ENCODE results near the gene TENM4.

TENM4 gene

DNA sequence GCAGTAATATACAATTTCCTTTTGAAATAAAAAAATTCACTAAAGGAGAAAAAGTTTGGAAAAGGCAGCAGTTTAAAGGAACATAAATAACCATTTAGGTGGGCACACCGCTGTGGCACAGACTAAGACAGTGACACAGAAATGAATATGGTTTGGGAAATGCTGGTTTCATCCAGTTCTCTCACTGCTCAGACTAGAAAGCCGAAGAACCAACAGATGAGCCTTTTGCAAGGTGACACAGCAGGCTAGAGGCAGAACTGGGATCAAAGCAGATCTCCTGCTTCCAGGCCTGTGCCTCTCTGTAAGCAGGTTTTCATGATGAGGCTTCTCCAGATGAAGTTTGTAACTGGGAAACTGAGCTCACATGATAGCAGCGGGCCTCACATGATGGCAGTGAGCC lies 486.1 kb downstream of the TENM4 start:
- no peaks in the 10 kb centered on the region for H3K9me3 ChIP-seq (ENCODE audit: control insufficient read depth in 1 of 2, low read length in 2 of 2)
- no peak overlapping the region for H3K27ac ChIP-seq (ENCODE audit: low read depth, low read length)
- H3K4me1 ChIP-seq (ENCODE audit: control insufficient read depth in 1 of 2, insufficient read depth in 2 of 2, low read length in 2 of 2): no peaks in the 10 kb centered on the region
- peaks cover 0 to 3% of the 10 kb centered on the region in 2 donors for H3K27me3 ChIP-seq (ENCODE audit: control insufficient read depth in 1 of 2, insufficient read depth in 2 of 2, low read length in 2 of 2)
- no peak overlapping the region for H3K9ac ChIP-seq (ENCODE audit: low read depth in 1 of 2, low read length in 2 of 2)
- no peaks in the 10 kb centered on the region for H3K36me3 ChIP-seq (ENCODE audit: control insufficient read depth in 1 of 2, insufficient read depth in 2 of 2, low read length in 2 of 2)
- no peak overlapping the region for H3K4me3 ChIP-seq (ENCODE audit: low read depth in 1 of 2, low read length in 2 of 2)

DNA sequence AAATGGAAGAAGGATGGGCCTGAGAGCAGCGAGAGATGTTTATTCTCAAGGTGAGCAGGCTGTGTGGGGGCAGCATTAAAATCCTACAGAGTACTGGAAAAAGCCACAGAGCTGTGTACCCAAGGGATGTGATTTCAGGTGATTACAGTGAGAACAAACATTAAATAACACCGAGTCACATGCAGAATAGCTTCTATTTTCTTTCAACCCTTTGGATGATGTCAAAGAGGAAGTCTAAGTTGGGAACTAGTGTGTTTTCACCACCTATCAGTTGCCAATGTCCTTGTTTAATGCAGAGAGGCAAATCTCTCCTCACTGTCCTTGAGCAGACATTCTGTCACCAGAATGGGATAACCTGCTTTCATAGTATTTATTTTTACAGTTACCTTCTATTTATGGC lies 486.6 kb downstream of the TENM4 start:
- Histone ChIP-seq H3K27ac (ENCODE audit: low read depth, low read length) (no peak overlapping the region), H3K36me3 (ENCODE audit: control insufficient read depth in 1 of 2, insufficient read depth in 2 of 2, low read length in 2 of 2) (no peaks in the 10 kb centered on the region), H3K4me1 (ENCODE audit: control insufficient read depth in 1 of 2, insufficient read depth in 2 of 2, low read length in 2 of 2) (no peaks in the 10 kb centered on the region), H3K9ac (ENCODE audit: low read depth in 1 of 2, low read length in 2 of 2) (no peak overlapping the region), H3K4me3 (ENCODE audit: low read depth in 1 of 2, low read length in 2 of 2) (no peak overlapping the region), H3K9me3 (ENCODE audit: control insufficient read depth in 1 of 2, low read length in 2 of 2) (no peaks in the 10 kb centered on the region), H3K27me3 (ENCODE audit: control insufficient read depth in 1 of 2, insufficient read depth in 2 of 2, low read length in 2 of 2) (peaks cover 0 to 3% of the 10 kb centered on the region in 2 donors)

DNA sequence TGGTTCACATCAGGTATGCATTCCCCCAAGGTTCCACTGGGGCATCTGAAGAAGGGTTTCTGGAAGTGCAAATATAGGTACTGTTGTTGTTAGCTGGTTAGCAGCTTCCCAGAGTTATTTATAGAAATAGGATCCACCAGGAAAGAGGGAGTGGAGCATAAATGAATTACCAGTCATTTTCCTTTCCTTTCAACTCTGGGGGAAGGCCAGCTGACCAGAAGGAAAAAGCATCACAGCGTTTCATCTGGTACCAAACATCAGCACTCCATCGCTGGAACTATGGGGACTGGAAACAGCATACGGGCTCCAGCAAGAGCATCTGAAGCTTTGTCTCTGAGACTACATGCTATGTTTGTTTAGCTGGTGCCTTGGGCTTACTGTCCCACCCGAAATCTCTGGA lies 487.9 kb downstream of the TENM4 start:
- Histone ChIP-seq H3K27ac (ENCODE audit: low read depth, low read length) (no peak overlapping the region), H3K36me3 (ENCODE audit: control insufficient read depth in 1 of 2, insufficient read depth in 2 of 2, low read length in 2 of 2) (no peaks in the 10 kb centered on the region), H3K9me3 (ENCODE audit: control insufficient read depth in 1 of 2, low read length in 2 of 2) (no peaks in the 10 kb centered on the region), H3K4me3 (ENCODE audit: low read depth in 1 of 2, low read length in 2 of 2) (no peak overlapping the region), H3K27me3 (ENCODE audit: control insufficient read depth in 1 of 2, insufficient read depth in 2 of 2, low read length in 2 of 2) (peaks cover 0 to 3% of the 10 kb centered on the region in 2 donors), H3K4me1 (ENCODE audit: control insufficient read depth in 1 of 2, insufficient read depth in 2 of 2, low read length in 2 of 2) (no peaks in the 10 kb centered on the region), H3K9ac (ENCODE audit: low read depth in 1 of 2, low read length in 2 of 2) (no peak overlapping the region)

DNA sequence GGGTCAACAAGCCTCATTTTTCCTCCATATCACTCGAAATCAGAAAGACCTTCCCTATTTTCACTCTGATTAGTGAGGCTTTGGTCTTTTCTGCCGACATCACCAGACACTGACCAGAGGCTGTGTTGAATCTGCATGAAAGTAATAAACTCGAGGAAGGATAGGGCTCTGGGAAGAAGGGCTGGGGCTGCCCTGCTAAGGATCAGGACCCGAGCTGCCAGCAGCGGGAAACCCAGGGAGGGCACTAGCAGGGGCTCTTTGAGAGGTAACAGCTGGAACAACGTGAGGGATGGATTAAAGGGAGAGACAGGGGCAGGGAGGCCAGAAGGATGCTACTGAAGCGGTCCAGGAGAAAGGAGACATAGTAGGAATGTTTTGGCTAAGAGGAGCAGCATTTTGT lies 488.7 kb downstream of the TENM4 start:
- no peak overlapping the region for H3K4me3 ChIP-seq (ENCODE audit: low read depth in 1 of 2, low read length in 2 of 2)
- H3K9me3 ChIP-seq (ENCODE audit: control insufficient read depth in 1 of 2, low read length in 2 of 2): no peaks in the 10 kb centered on the region
- H3K27ac ChIP-seq (ENCODE audit: low read depth, low read length): no peak overlapping the region
- peaks cover 0 to 3% of the 10 kb centered on the region in 2 donors for H3K27me3 ChIP-seq (ENCODE audit: control insufficient read depth in 1 of 2, insufficient read depth in 2 of 2, low read length in 2 of 2)
- no peaks in the 10 kb centered on the region for H3K4me1 ChIP-seq (ENCODE audit: control insufficient read depth in 1 of 2, insufficient read depth in 2 of 2, low read length in 2 of 2)
- H3K36me3 ChIP-seq (ENCODE audit: control insufficient read depth in 1 of 2, insufficient read depth in 2 of 2, low read length in 2 of 2): no peaks in the 10 kb centered on the region
- no peak overlapping the region for H3K9ac ChIP-seq (ENCODE audit: low read depth in 1 of 2, low read length in 2 of 2)

DNA sequence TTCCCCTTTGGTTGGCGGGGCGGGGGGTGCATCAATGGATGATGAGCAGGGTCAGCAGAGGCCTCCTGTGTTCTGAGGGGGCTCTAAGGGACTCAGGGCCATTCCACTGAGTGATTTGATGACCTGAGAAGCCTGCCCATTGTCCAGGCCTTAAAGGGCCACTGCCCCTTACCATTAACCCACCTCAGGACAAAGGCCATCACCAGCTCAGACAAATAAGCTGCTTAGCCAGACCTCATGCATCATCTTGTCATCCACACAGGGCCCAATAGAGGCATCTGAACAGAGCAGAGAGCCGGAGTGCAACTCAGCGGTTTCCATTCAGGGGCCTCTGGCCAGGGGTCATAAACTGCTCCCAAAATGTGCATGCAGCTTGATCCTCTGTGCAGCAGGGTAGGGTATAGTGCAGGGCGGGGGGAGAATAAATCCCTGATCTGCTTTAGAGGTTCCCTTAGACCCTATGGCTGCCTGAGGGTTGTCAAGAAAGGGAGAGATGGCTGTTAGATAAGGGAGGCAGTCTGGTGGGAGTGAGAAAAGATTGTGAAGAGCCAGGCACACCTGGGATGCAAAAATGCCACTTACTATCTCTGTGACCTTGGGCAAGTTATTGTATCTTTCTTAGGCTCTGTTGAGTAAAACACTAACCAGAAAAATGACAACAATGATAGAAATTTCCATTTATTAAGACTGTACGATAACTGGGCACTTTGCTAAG lies 490.7 kb downstream of the TENM4 start:
- no peaks in the 10 kb centered on the region for H3K36me3 ChIP-seq (ENCODE audit: control insufficient read depth in 1 of 2, insufficient read depth in 2 of 2, low read length in 2 of 2)
- H3K4me3 ChIP-seq (ENCODE audit: low read depth in 1 of 2, low read length in 2 of 2): no peak overlapping the region
- H3K4me1 ChIP-seq (ENCODE audit: control insufficient read depth in 1 of 2, insufficient read depth in 2 of 2, low read length in 2 of 2): no peaks in the 10 kb centered on the region
- H3K27ac ChIP-seq (ENCODE audit: low read depth, low read length): no peak overlapping the region
- no peaks in the 10 kb centered on the region for H3K9me3 ChIP-seq (ENCODE audit: control insufficient read depth in 1 of 2, low read length in 2 of 2)
- H3K27me3 ChIP-seq (ENCODE audit: control insufficient read depth in 1 of 2, insufficient read depth in 2 of 2, low read length in 2 of 2): peaks cover 0 to 3% of the 10 kb centered on the region in 2 donors
- no peak overlapping the region for H3K9ac ChIP-seq (ENCODE audit: low read depth in 1 of 2, low read length in 2 of 2)

DNA sequence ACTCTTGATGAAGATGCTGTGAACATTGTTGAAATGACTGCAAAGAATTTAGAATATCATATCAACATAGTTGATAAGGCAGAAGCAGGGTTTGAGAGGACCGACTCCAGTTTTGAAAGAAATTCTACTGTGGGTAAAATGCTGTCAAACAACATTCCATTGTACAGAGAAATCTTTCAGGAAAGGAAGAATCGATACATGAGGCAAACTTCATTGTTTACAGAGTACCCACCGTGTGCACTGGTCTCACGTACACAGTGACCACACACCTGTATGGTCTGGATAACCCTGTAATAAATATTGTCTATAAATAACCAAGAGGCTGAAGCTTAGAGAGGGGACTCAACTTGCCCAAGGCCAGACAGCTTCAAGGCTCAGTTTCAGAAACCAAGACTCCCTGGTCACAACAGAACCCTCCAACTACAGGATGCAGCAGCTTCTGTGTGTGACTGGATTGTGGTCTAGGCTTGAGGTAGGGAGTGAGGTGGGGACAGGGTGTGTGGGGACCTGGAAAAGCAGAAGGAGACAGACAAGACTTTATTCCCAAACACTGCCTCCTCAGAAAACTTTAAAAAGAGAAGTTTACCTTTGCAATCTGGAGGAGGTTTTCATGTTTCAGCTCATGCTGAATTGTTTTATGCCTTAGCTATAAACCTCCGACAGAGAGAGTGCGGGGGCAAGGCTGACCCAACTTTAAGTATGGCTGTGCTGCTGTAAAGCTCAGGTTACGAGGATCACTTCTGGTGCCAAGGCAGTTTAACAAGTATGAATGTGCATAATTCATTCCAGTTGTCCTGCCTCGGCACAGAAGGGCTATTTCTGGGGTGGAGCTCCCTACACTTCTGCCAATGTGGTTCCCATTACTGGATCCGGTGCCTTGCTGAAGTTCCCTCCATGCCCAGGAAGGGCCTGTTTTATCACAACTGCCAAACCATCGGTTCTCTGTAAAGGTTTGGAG lies 493.6 kb downstream of the TENM4 start:
- H3K27ac ChIP-seq (ENCODE audit: low read depth, low read length): no peak overlapping the region
- no peaks in the 10 kb centered on the region for H3K36me3 ChIP-seq (ENCODE audit: control insufficient read depth in 1 of 2, insufficient read depth in 2 of 2, low read length in 2 of 2)
- H3K9ac ChIP-seq (ENCODE audit: low read depth in 1 of 2, low read length in 2 of 2): no peak overlapping the region
- H3K4me3 ChIP-seq (ENCODE audit: low read depth in 1 of 2, low read length in 2 of 2): no peak overlapping the region
- no peaks in the 10 kb centered on the region for H3K4me1 ChIP-seq (ENCODE audit: control insufficient read depth in 1 of 2, insufficient read depth in 2 of 2, low read length in 2 of 2)
- no peaks in the 10 kb centered on the region for H3K9me3 ChIP-seq (ENCODE audit: control insufficient read depth in 1 of 2, low read length in 2 of 2)
- H3K27me3 ChIP-seq (ENCODE audit: control insufficient read depth in 1 of 2, insufficient read depth in 2 of 2, low read length in 2 of 2): peaks cover 0 to 3% of the 10 kb centered on the region in 2 donors

DNA sequence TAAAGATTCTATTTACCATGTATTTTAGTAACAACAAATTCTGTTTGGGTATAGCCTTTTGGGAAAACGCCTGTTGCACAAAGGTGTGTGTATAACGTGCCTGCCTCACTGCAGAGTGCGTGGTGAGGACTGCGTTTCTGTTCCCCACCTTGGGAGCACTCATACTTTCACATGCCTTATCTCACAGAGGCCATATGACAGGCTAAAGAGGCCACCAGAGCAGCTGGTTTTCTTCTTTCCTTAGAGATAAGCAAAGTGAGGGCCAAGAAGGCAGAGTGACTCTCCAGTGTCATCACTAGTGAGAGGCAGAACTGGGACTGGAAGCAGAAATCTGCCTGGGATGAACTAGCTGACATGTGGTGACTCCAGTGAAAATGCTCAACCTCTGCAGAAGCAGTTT lies 497.0 kb downstream of the TENM4 start:
- Histone ChIP-seq H3K27ac (ENCODE audit: low read depth, low read length) (no peak overlapping the region), H3K4me1 (ENCODE audit: control insufficient read depth in 1 of 2, insufficient read depth in 2 of 2, low read length in 2 of 2) (no peaks in the 10 kb centered on the region), H3K9ac (ENCODE audit: low read depth in 1 of 2, low read length in 2 of 2) (no peak overlapping the region), H3K36me3 (ENCODE audit: control insufficient read depth in 1 of 2, insufficient read depth in 2 of 2, low read length in 2 of 2) (no peaks in the 10 kb centered on the region), H3K27me3 (ENCODE audit: control insufficient read depth in 1 of 2, insufficient read depth in 2 of 2, low read length in 2 of 2) (no peaks in the 10 kb centered on the region), H3K4me3 (ENCODE audit: low read depth in 1 of 2, low read length in 2 of 2) (no peak overlapping the region), H3K9me3 (ENCODE audit: control insufficient read depth in 1 of 2, low read length in 2 of 2) (no peaks in the 10 kb centered on the region)

DNA sequence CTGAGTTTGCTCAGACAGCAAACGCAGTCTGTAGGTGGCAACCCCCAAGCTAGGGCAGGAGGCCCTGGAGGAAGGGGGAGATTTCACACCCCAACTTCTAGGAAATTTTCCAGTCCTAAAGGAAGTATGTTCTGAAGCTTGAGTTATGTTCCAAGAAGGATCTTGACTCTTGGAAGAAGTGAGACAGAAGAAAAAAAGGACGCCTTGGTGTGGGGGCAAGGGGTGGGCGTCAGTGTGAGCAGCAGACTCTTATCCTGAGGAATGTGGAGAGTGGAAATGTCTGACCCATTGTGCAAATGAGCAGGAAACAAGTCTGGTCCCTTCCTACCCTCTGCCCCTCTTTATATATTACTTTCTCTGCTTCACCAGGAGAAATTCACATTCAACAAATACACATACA lies 497.7 kb downstream of the TENM4 start:
- Histone ChIP-seq H3K4me1 (ENCODE audit: control insufficient read depth in 1 of 2, insufficient read depth in 2 of 2, low read length in 2 of 2) (no peaks in the 10 kb centered on the region), H3K4me3 (ENCODE audit: low read depth in 1 of 2, low read length in 2 of 2) (no peak overlapping the region), H3K9me3 (ENCODE audit: control insufficient read depth in 1 of 2, low read length in 2 of 2) (no peaks in the 10 kb centered on the region), H3K27ac (ENCODE audit: low read depth, low read length) (no peak overlapping the region), H3K27me3 (ENCODE audit: control insufficient read depth in 1 of 2, insufficient read depth in 2 of 2, low read length in 2 of 2) (no peaks in the 10 kb centered on the region), H3K36me3 (ENCODE audit: control insufficient read depth in 1 of 2, insufficient read depth in 2 of 2, low read length in 2 of 2) (no peaks in the 10 kb centered on the region), H3K9ac (ENCODE audit: low read depth in 1 of 2, low read length in 2 of 2) (no peak overlapping the region)

DNA sequence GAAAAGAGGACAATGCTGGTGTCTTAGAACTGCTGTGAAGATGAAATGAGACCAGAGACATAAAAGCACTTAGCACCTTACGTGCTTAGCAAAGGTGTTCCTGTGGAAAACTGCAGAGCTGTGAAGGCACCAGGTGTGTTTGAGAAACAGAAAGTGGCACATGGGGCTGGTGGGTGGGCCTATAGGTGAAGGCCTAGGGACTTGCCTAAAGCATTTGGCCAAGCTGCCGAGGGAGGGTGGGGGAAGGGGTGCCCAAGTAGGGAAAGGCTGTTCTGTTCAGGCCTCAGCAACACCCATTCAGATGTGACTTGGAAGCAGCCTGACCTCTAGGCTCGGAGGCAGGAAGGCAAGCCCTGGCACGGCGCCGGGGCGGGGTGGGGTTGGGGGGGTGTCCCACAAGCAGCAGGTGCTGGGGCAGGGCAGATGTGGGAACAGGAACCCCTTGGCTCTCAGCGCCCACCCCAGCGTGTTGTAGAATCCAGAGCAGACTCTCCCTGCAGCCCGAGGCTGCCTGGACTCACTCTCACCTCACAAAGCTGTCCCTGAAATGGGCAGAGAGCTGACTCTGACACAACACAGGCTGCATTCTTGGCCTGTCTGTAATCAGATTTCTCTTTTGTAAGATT lies 499.5 kb downstream of the TENM4 start:
- H3K27me3 ChIP-seq (ENCODE audit: control insufficient read depth in 1 of 2, insufficient read depth in 2 of 2, low read length in 2 of 2): no peaks in the 10 kb centered on the region
- no peaks in the 10 kb centered on the region for H3K4me1 ChIP-seq (ENCODE audit: control insufficient read depth in 1 of 2, insufficient read depth in 2 of 2, low read length in 2 of 2)
- no peak overlapping the region for H3K9ac ChIP-seq (ENCODE audit: low read depth in 1 of 2, low read length in 2 of 2)
- H3K9me3 ChIP-seq (ENCODE audit: control insufficient read depth in 1 of 2, low read length in 2 of 2): no peaks in the 10 kb centered on the region
- H3K27ac ChIP-seq (ENCODE audit: low read depth, low read length): no peak overlapping the region
- H3K4me3 ChIP-seq (ENCODE audit: low read depth in 1 of 2, low read length in 2 of 2): no peak overlapping the region
- no peaks in the 10 kb centered on the region for H3K36me3 ChIP-seq (ENCODE audit: control insufficient read depth in 1 of 2, insufficient read depth in 2 of 2, low read length in 2 of 2)

Measured in duodenal mucosa (tissue), 2 donors.